Endothelial cell (in vitro differentiated cells): ENCODE measurements around the gene TRMU. TPM values are rescaled to one million over a fixed set of nuclear protein-coding genes. Genes with fewer than 3 reads are reported as not detected.

Experiments
- DNase-seq: peaks from one replicate; pipeline ENCODE4 v3.0.0; 2021; ENCODE audit warnings: low spot score
- H3K27ac Mint-ChIP-seq: one replicate; pipeline ENCODE4 v1.8.0; 2021; ENCODE audit warnings: mixed read lengths, inconsistent platforms; ENCODE audit not compliant: unreplicated experiment
- H3K27me3 Mint-ChIP-seq: one replicate; pipeline ENCODE4 v1.8.0; 2021; ENCODE audit warnings: mild to moderate bottlenecking, moderate library complexity, mixed read lengths, inconsistent platforms; ENCODE audit not compliant: unreplicated experiment
- H3K36me3 Mint-ChIP-seq: one replicate; pipeline ENCODE4 v1.8.0; 2021; ENCODE audit warnings: mild to moderate bottlenecking, low read depth, mixed read lengths, inconsistent platforms; ENCODE audit not compliant: unreplicated experiment
- H3K4me1 Mint-ChIP-seq: one replicate; pipeline ENCODE4 v1.8.0; 2021; ENCODE audit warnings: mild to moderate bottlenecking, mixed read lengths, inconsistent platforms; ENCODE audit not compliant: unreplicated experiment
- H3K4me3 Mint-ChIP-seq: one replicate; pipeline ENCODE4 v1.8.0; 2021; ENCODE audit warnings: mild to moderate bottlenecking, mixed read lengths, inconsistent platforms; ENCODE audit not compliant: unreplicated experiment
- H3K9me3 Mint-ChIP-seq: one replicate; pipeline ENCODE4 v1.8.0; 2021; ENCODE audit warnings: mixed read lengths, inconsistent platforms; ENCODE audit not compliant: unreplicated experiment
- CTCF ChIP-seq: fragments of 200-600 bp; sonication (generic); IDR thresholded peaks from one replicate; pipeline ENCODE4 v1.5.0; 2021; ENCODE audit warnings: antibody characterized with exemption; ENCODE audit not compliant: unreplicated experiment
- total RNA-seq: library from RNA; stranded (reverse); fragmentation: NEBNext Ultra II Directional; extraction: Animal tissue kit (Norgen Biotek cat#: 25700); gene quantifications from one replicate; pipeline ENCODE4 v1.2.1, GENCODE V29; 2021; ENCODE audit not compliant: unreplicated experiment

TRMU gene
- total RNA-seq, 1 donor from 2014 or later, result 41.5 TPM

- peaks cover 41% of the 10 kb centered on the region for H3K36me3 Mint-ChIP-seq
- no peak for TF ChIP-seq CTCF
- no peak overlapping the region for H3K27ac Mint-ChIP-seq
- H3K4me1 Mint-ChIP-seq, result no peaks in the 10 kb centered on the region
- no peak for DNase-seq
- peaks cover 8% of the 10 kb centered on the region for H3K27me3 Mint-ChIP-seq
- H3K4me3 Mint-ChIP-seq, result no peak overlapping the region
- H3K9me3 Mint-ChIP-seq, result no peaks in the 10 kb centered on the region
Observed at GRCh38 chr22:46350121-46350520, 14.6 kb downstream of the TRMU start.

- Mint-ChIP-seq H3K27me3 (peaks cover 11% of the 10 kb centered on the region), H3K27ac (no peak overlapping the region), H3K4me3 (peak overlapping the region; percentile 47), H3K4me1 (no peaks in the 10 kb centered on the region), H3K36me3 (peaks cover 41% of the 10 kb centered on the region), H3K9me3 (no peaks in the 10 kb centered on the region)
- no peak for DNase-seq
- TF ChIP-seq CTCF, result no peak
Observed at GRCh38 chr22:46350646-46351045, 15.1 kb downstream of the TRMU start.

- Mint-ChIP-seq H3K27me3 (peaks cover 11% of the 10 kb centered on the region), H3K27ac (no peak overlapping the region), H3K4me3 (peak overlapping the region; percentile 47), H3K9me3 (no peaks in the 10 kb centered on the region), H3K36me3 (peaks cover 39% of the 10 kb centered on the region), H3K4me1 (no peaks in the 10 kb centered on the region)
- TF ChIP-seq CTCF, result no peak
- no peak for DNase-seq
Observed at GRCh38 chr22:46351131-46351735, 15.7 kb downstream of the TRMU start.

GRCh38 chr22:46351767-46352166, 16.3 kb downstream of the TRMU start:
- Mint-ChIP-seq H3K9me3 (no peaks in the 10 kb centered on the region), H3K4me3 (no peak overlapping the region), H3K27ac (no peak overlapping the region), H3K4me1 (no peaks in the 10 kb centered on the region), H3K27me3 (peaks cover 11% of the 10 kb centered on the region), H3K36me3 (peaks cover 34% of the 10 kb centered on the region)
- TF ChIP-seq CTCF, result no peak
- no peak for DNase-seq

- peaks cover 33% of the 10 kb centered on the region for H3K36me3 Mint-ChIP-seq
- no peak for TF ChIP-seq CTCF
- H3K4me3 Mint-ChIP-seq, result no peak overlapping the region
- peaks cover 11% of the 10 kb centered on the region for H3K27me3 Mint-ChIP-seq
- no peak for DNase-seq
- H3K9me3 Mint-ChIP-seq, result no peaks in the 10 kb centered on the region
- H3K4me1 Mint-ChIP-seq, result no peaks in the 10 kb centered on the region
- no peak overlapping the region for H3K27ac Mint-ChIP-seq
Observed at GRCh38 chr22:46352276-46352675, 16.8 kb downstream of the TRMU start.
